GM18867 (cell line): ENCODE measurements around the gene GAS1.

Source experiments
- ATAC-seq: cut with Tn5 transposase; IDR thresholded peaks from one replicate; pipeline ENCODE4 v1.9.1; 2021; ENCODE audit warnings: mild to moderate bottlenecking, moderate library complexity; ENCODE audit not compliant: unreplicated experiment

GAS1 gene

DNA sequence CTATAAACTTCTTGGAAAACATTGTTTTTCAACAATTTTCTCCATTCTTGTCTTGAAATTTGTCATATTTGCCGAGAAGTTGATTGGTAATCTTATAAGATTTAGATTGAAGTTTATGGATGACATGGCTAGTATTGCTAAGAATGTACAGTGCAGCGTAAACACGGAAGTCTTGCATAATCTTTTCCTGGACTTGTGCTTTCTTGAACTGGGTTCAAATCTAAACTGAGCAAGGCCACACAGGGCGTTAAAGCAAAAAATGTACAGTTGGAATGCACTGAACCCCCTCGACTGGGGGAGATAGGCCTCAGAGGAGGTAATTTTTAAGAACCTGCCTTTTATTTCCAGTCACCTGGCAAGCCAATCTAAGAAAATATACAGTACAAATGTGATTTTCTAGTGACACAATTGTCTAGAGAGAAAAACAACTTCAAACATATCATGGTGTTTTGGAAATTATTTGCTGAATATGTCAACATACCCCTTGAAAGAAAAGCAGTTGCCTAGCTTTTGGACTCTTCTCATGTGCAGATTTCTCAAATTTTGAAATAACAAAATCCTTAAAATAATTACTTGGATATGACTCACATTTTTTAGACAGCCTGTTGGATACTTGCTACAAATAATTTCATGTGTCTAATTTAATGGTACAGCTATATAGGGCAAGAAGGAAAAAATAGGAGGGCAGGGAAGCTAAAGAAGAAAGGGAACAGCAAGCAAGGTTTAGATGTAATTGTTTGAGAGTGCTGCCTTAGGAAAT, 18.5 kb upstream of the GAS1 start:
- no peak for ATAC-seq

- no peak for ATAC-seq
Measured at GRCh38 chr9:86962692-86963091, 15.4 kb upstream of the GAS1 start.

DNA sequence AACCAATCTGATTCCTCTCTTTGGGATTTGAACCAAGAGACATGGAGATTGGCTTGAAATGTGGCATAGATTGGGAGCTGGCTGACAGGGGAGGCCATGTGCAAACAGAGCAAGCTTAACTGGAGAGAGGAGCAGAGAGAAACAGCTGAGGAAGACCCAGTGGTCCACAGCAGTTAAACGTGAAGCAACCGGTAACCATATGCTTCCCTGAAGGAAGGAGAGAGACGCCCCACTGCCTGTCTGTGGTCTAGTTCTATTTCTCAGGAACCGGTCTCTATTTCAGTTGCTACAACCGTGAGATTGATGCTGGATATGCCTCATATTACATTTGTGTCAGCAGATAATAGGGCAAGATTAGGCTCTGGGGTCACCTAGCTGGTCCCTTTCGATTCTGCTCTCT, 13.6 kb upstream of the GAS1 start:
- ATAC-seq, result no peak

DNA sequence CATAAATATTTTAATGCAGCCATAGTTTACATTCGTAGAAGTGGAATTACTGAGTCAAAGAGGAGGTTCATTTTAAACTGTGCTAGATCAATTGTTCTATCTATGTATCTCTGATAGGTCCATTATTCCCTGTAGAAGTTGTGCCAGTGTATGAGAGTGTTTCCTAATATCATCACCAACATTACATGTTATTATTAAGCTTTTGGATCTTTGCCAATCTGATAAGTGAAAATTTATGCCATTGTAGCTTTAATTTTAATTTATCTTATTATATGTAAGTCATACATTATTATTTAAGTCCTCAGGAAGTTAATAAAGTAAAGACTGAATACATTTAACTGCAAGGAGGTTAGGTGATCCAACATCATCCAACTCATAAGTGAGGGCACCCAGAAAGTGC, 10.9 kb upstream of the GAS1 start:
- ATAC-seq, result no peak

- no peak for ATAC-seq
Measured at GRCh38 chr9:86955561-86955960, 8.3 kb upstream of the GAS1 start.

DNA sequence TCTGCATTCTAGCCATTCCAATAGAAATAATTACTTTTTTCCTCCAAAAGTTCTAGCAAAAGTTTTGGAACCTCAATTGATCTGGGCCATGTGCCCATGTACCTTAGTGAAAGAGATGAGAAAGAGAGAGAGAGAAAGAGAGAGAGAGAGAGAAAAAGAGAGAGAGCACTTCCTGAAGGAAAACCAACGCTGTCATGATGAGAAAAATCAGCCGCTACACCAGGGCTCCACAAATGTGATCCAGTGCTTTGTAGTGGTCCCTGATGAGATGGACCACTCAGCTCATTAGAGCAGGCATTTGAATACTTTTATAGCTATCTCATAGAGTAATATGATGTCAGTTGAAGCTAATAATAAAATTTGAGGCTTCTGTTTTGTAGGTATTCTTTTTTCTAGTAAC, 7.7 kb upstream of the GAS1 start:
- ATAC-seq, result no peak

- ATAC-seq, result no peak
Measured at GRCh38 chr9:86953181-86953580, 5.9 kb upstream of the GAS1 start.

GRCh38 chr9:86948074-86948929, 996 bp upstream of the GAS1 start:
- ATAC-seq, result peak; percentile 68

DNA sequence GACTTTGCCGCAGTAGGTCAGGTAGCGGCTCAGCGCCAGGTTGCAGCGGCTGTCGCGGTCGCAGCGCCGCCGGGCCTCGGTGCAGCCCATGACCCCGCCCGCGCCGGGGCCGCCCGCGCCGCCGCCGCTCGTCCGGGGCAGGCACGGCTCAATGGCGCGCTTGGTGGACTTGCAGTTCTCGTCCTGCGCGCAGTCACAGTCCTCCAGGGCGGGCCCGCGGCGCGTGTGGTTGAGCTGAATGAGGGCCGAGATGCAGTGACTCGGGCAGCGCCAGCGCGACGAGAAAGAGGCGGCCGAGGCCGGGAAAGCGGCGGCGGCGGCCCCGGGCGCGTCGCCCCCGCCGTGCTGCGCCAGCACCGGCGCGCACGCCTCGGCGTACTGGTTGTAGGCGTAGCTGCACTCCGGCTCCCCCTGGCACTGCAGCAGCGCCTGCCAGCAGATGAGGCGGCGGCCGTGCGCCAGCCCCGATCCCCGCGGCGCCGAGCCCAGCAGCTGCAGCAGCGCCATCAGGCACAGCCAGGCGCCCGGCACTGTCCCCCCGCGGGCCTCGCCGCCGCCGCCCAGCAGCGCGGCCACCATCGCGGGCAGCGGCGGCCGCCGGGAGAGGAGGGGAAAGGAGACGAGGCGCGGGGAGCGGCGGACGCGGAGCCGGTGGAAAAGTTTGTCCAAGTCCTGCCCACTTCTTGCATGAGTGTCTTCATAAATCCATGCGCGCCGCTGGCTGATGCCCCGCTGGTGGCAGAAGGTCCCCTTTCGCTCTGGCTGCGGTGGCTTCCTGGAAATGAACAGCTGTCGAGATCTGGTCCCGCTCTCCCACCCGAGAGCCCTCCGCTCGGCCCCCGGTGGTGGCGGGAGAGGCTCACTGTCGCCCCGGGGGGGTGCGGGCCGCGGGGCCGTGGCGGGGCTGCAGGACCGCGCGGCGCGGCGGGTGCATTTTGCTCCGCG, 833 bp downstream of the GAS1 start:
- peak; percentile 69 for ATAC-seq

DNA sequence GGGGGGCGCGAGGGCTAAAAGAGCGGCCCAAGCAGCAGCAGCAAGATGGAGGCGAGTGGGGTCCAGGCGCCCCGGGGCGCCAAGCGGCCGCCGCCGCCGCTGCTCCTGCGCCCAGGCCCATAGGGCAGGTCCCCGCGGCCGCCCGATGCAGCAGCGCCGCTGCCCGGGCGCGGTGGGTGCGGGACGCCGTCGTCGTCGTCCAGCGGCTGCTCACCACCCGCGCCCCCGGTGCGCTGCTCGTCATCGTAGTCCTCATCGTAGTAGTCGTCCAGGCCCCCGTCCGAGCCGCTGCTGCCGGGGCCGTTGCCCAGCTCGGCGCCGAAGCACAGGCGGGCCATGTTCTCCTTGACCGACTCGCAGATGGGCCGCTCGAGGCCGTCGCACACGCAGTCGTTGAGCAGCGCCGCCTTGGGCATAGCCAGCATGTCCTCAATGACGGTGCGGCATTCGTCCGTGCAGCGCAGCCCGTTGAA, 1.5 kb downstream of the GAS1 start:
- ATAC-seq, result no peak

- no peak for ATAC-seq
Measured at GRCh38 chr9:86944796-86945727, 2.2 kb downstream of the GAS1 start.

DNA sequence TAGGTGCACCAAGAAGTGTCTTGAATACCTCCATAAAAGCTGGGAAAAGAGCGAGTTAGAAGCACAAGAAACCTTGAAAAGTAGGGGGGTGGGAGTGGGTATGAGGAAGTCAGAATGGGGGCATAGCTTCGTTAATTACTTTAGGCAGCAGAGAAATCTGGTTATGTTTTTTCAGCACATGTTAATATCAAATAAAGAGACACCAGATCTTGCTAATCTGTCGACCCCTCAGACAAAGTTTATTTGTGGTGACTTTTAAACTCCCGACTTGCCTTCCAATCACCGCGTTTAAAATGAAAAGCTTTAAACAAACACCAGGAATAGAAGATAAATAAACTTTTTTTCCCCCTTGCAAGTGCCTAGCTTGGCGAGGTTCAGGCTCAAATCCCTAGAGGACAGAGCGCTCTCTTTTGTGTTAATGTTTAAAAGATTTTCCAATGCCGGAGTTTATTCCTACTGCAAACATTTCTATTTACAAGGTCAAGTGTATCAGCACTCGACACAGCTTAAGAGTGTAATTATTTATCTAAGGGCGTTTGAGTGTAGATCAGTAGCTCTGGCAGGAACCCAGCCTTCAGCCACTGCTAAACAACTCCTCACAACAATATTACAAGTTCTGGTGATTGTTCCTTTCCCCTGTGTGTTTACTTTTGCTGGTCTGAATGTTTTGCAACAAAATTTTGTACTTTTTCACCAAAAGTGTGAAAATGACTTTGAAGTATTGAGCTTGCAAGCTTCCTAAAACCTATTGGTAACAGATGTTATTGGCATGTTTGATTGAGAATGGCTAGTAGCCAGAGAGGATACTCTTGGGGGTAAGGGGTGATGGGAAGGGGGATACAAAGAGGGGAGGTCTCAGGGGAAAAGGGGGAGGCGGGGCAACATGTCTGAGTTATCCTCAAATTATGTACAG, 3.8 kb downstream of the GAS1 start:
- no peak for ATAC-seq

GRCh38 chr9:86942281-86943200, 4.8 kb downstream of the GAS1 start:
- ATAC-seq, result no peak

- ATAC-seq, result no peak
Measured at GRCh38 chr9:86941197-86941596, 6.1 kb downstream of the GAS1 start.

DNA sequence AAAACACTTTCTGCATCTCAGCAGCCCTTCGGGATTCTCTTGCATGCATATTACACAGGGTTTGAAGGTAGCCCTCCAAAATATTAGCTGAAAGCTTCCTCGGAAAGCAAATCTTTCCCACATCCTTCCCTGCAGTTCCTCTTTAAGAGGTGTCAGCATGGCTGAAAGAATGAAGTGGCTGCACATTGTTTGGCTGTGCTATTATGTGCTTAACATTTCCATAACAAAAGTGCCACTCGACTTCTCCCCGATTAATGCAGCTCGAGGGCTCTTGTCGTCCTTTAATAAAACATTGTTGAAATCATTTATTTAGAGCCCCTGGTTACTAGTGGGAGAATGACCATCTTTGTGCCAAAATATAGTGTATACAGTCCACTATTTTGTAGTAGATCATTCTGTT, 6.5 kb downstream of the GAS1 start:
- ATAC-seq, result no peak

DNA sequence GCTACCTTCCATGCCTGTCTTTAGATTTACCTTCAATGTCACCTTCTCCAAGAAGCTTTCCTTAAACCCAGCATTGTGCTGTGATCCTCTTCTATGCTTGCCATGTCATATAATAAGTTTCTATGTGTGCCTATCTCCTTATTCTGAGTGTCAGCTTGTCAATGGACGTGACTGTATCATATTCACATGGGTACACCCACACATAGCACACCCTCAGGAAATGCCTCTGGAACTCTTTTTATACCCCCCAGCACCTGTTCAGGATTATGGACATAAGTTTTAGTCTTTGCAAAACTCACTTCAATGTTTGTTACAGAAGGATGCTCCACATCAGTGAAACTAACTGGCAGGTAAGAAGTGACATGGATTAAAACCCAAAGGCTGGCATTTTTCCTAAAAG, 7.4 kb downstream of the GAS1 start:
- ATAC-seq, result no peak

GRCh38 chr9:86939321-86939720, 8.0 kb downstream of the GAS1 start:
- ATAC-seq, result no peak

- no peak for ATAC-seq
Measured at GRCh38 chr9:86938780-86939179, 8.5 kb downstream of the GAS1 start.
